Breast epithelium (tissue), 3 donors: Measurements from ENCODE around the gene SRSF2.

ENCODE experiments used
- POLR2A ChIP-seq: fragments of 450-650 bp; IDR thresholded peaks from one replicate; pipeline ENCODE4 v1.6.1; 2016; ENCODE audit warnings: antibody characterized with exemption, mild to moderate bottlenecking, moderate library complexity
- POLR2AphosphoS5 ChIP-seq, 3 donors: sonication (generic); formaldehyde crosslinking; IDR thresholded peaks; one replicate each; pipeline ENCODE4 v1.6.1; 2017; ENCODE audit warnings: antibody characterized with exemption in 3 of 3
- TF ChIP-seq, protein P1 (sequence below), 3 donors: fragments of 450-650 bp; IDR thresholded peaks; one replicate each; pipeline ENCODE4 v1.5.1; 2016 to 2017; ENCODE audit warnings: antibody characterized with exemption in 3 of 3, mild to moderate bottlenecking in 3 of 3, moderate library complexity in 3 of 3

- TF ChIP-seq POLR2A, result no peak
- TF ChIP-seq, protein P1, sequence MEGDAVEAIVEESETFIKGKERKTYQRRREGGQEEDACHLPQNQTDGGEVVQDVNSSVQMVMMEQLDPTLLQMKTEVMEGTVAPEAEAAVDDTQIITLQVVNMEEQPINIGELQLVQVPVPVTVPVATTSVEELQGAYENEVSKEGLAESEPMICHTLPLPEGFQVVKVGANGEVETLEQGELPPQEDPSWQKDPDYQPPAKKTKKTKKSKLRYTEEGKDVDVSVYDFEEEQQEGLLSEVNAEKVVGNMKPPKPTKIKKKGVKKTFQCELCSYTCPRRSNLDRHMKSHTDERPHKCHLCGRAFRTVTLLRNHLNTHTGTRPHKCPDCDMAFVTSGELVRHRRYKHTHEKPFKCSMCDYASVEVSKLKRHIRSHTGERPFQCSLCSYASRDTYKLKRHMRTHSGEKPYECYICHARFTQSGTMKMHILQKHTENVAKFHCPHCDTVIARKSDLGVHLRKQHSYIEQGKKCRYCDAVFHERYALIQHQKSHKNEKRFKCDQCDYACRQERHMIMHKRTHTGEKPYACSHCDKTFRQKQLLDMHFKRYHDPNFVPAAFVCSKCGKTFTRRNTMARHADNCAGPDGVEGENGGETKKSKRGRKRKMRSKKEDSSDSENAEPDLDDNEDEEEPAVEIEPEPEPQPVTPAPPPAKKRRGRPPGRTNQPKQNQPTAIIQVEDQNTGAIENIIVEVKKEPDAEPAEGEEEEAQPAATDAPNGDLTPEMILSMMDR (IDR thresholded peaks at IDR 0.05), result no peak
- no peak for TF ChIP-seq POLR2AphosphoS5 (IDR thresholded peaks at IDR 0.05)
Observed at GRCh38 chr17:76685846-76686245, 51.3 kb downstream of the SRSF2 start.
